22Rv1 (cell line): ENCODE results near the gene TSPAN14.
A peak's percentile ranks its signal among the peaks of the same experiment; 100 is the strongest.

Source experiments
- H3K27ac ChIP-seq: fragments of 450-650 bp; 2 replicates; pipeline ENCODE4 v1.5.1; 2017
- CTCF ChIP-seq: fragments of 450-650 bp; IDR thresholded peaks from 2 replicates; pipeline ENCODE4 v1.5.1; 2017; ENCODE audit warnings: mild to moderate bottlenecking
- ZFX ChIP-seq: fragments of 450-650 bp; IDR thresholded peaks from 2 replicates; pipeline ENCODE4 v1.6.1; 2017; ENCODE audit warnings: antibody characterized with exemption, borderline replicate concordance

TSPAN14 gene, protein sequence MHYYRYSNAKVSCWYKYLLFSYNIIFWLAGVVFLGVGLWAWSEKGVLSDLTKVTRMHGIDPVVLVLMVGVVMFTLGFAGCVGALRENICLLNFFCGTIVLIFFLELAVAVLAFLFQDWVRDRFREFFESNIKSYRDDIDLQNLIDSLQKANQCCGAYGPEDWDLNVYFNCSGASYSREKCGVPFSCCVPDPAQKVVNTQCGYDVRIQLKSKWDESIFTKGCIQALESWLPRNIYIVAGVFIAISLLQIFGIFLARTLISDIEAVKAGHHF

GRCh38 chr10:80453842-80454512, at the start of gene TSPAN14:
TSPAN14 (plus strand) TSS chr10:80454310; CDS start chr10:80489234, 34,924 bp downstream.
- TF ChIP-seq ZFX (no peak), CTCF (no peak)
- peak within 1 kb of the TSS; percentile 87 for H3K27ac ChIP-seq

DNA sequence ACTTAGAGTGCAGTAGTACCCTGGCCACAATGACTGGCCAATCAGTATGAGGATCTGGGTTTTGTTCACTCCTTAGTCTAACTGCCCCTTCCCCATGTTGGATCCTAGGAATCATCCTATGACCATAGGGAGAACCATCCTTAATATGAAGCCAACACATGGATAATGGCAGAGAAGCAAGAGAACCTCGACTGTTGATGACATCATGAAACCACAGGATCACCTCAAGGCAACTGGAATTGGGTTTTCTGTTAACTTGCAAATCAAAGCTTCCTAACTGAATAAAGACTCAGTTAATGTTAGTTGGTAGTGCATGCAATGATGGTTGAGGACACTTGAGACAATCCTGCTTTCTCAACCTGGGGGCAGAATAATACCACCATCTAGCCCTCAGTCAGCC, 49.1 kb upstream of the TSPAN14 start:
- no peak overlapping the region for H3K27ac ChIP-seq
- TF ChIP-seq CTCF (no peak), ZFX (no peak)

DNA sequence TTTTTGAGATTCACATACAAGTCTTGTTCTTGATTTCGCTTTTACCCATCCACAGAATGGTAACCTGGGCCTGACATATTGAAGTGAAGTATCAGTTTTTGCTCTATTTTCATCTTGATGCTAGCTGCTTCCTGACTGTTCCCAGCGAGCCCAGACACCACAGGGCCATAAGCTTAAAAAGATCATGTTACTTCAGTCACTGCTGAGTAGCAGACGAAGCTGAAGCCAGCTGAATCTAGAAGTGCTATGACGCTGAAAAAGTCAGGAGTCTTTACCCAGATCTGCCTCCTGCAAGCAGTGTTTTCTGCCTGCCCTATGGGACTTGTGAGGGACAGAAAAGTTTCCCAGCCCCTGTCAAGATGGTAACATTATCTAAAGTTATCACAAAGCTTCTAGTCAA, 48.5 kb upstream of the TSPAN14 start:
- TF ChIP-seq CTCF (no peak), ZFX (no peak)
- no peak overlapping the region for H3K27ac ChIP-seq

- H3K27ac ChIP-seq: no peak overlapping the region
- TF ChIP-seq CTCF (no peak), ZFX (no peak)
Observed at GRCh38 chr10:80406204-80406603, 47.9 kb upstream of the TSPAN14 start.

DNA sequence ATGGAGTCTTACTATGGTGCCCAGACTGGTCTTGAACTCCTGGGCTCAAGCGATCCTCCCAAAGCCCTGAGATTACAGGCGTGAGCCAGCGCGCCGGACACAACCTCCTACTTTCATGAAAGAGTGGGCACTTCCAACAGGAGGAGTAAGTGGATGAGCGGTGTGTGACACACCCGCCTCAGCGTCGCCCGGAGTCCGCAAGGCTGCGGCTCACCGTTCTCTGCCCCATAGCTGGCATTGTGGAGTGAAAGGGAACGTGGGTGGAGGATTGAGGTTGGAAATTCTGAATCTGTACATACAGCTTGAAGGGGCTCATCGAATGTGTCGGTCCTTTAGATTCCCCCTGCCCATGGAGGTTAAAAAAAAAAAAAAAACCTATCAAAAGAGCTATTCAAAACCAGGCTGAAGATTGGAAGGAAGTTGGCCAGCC, 46.3 kb upstream of the TSPAN14 start:
- peak overlapping the region; percentile 92 for H3K27ac ChIP-seq
- no peak for TF ChIP-seq CTCF
- no peak for TF ChIP-seq ZFX

GRCh38 chr10:80408242-80409101, 45.6 kb upstream of the TSPAN14 start, which contains the start of gene PRXL2A:
PRXL2A (plus strand) TSS chr10:80408551; CDS start chr10:80420468, 11,917 bp downstream.
- TF ChIP-seq CTCF (no peak; the same call in 1 of the 2 replicates), ZFX (no peak)
- peak within 1 kb of the TSS; percentile 92 for H3K27ac ChIP-seq

DNA sequence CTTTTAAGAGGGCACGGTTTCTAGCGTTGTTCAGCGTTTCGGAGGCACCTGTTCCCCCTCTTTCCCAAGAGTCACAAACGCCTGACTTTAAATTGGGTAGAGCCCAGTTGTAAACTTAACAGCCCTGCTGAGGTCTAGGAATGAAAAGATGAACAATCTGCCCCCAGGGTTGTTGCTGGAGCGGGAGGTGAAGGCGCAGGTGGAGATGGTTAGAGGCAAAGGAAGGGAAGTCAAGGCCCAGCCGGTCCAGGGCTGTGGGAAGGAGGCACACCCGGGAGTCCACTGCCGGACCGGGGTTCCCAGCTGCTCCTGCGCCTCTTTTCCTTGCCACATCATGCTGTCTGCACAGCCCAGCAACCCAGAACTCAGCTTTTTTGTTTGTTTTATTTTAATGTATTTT, 45.0 kb upstream of the TSPAN14 start:
- no peak for TF ChIP-seq CTCF
- no peak for TF ChIP-seq ZFX
- H3K27ac ChIP-seq: peak overlapping the region; percentile 92
